Ammon's horn (tissue), 1 donor: ENCODE measurements around the gene COL7A1.

Experiments used
- DNase-seq: peaks from one replicate; pipeline ENCODE4 v3.0.0-alpha.2; 2016; ENCODE audit warnings: low spot score

COL7A1 gene

GRCh38 chr3:48595075-48595525 is at the start of gene COL7A1:
Gene COL7A1 (minus strand): TSS chr3:48595329. CDS start chr3:48595159, 170 bp downstream.
- DNase-seq, result no peak

GRCh38 chr3:48642605-48643004 is 47.5 kb upstream of the COL7A1 start:
- DNase-seq, result no peak

- DNase-seq, result no peak
Measured at GRCh38 chr3:48641396-48641795, 46.3 kb upstream of the COL7A1 start.

GRCh38 chr3:48639944-48640606 is 44.9 kb upstream of the COL7A1 start:
- DNase-seq, result no peak

GRCh38 chr3:48637305-48637704 is 42.2 kb upstream of the COL7A1 start:
- no peak for DNase-seq

GRCh38 chr3:48636149-48636655 is 41.1 kb upstream of the COL7A1 start:
- no peak for DNase-seq

GRCh38 chr3:48635222-48636021 is 40.3 kb upstream of the COL7A1 start, which contains the start of gene SLC26A6:
Gene SLC26A6 (minus strand): TSS chr3:48635461. CDS start chr3:48635393, 68 bp downstream.
- peak; percentile 98 for DNase-seq

- peak; percentile 28 for DNase-seq
Measured at GRCh38 chr3:48634661-48635221, 39.6 kb upstream of the COL7A1 start.

- no peak for DNase-seq
Measured at GRCh38 chr3:48633743-48634142, 38.6 kb upstream of the COL7A1 start.

- no peak for DNase-seq
Measured at GRCh38 chr3:48633256-48633655, 38.1 kb upstream of the COL7A1 start.

- DNase-seq, result no peak
Measured at GRCh38 chr3:48631516-48632448, 36.7 kb upstream of the COL7A1 start.

GRCh38 chr3:48630833-48631232 is 35.7 kb upstream of the COL7A1 start:
- DNase-seq, result no peak

GRCh38 chr3:48630407-48630806 is 35.3 kb upstream of the COL7A1 start:
- DNase-seq, result no peak

- DNase-seq, result no peak
Measured at GRCh38 chr3:48629894-48630293, 34.8 kb upstream of the COL7A1 start.

GRCh38 chr3:48628277-48629017 is 33.3 kb upstream of the COL7A1 start:
- DNase-seq, result no peak

GRCh38 chr3:48625600-48625999 is 30.5 kb upstream of the COL7A1 start:
- no peak for DNase-seq

GRCh38 chr3:48624767-48625166 is 29.6 kb upstream of the COL7A1 start:
- DNase-seq, result no peak

GRCh38 chr3:48623851-48624547 is 28.9 kb upstream of the COL7A1 start:
- DNase-seq, result no peak

- no peak for DNase-seq
Measured at GRCh38 chr3:48621461-48621869, 26.3 kb upstream of the COL7A1 start, which contains the start of gene TMEM89. Gene TMEM89 (minus strand): TSS chr3:48621769. CDS start chr3:48621756, 13 bp downstream.
